SK-N-SH (cell line): Measurements from ENCODE around the gene GABRR1. TPM values are rescaled to one million over a fixed set of nuclear protein-coding genes. Genes with fewer than 3 reads are reported as not detected.

Source experiments
- CTCF ChIA-PET: fragments of 300-600, 350-600 bp; formaldehyde crosslinking; extraction: SDS; loops from one replicate; lab custom pipeline; 2021; lab: Yijun Ruan, JAX
- POLR2A ChIA-PET: fragments of 350-600 bp; sonication (Branson Sonifier 250); formaldehyde crosslinking; extraction: SDS; loops from one replicate; lab custom pipeline; 2020; ENCODE audit warnings: antibody characterized with exemption, inconsistent platforms; lab: Yijun Ruan, JAX
- DNase-seq: peaks from one replicate; pipeline ENCODE4 v3.0.0; 2012
- H2AFZ ChIP-seq: fragments of 200-600 bp; sonication (generic); 2 replicates; pipeline ENCODE4 v1.8.1; 2016; ENCODE audit warnings: antibody characterized with exemption, mild to moderate bottlenecking, low read depth
- H3F3A ChIP-seq: fragments of 200-600 bp; sonication (generic); replicated peaks from 2 replicates; pipeline ENCODE3; 2016; ENCODE audit warnings: antibody characterized with exemption, mild to moderate bottlenecking; ENCODE audit not compliant: insufficient read depth
- H3K27ac ChIP-seq, 2 experiments: fragments of 200-500 bp in 1 of 2; fragments of 200-600 bp in 1 of 2; sonication (Bioruptor generic) in 1 of 2; sonication (generic), shearing (Covaris generic) in 1 of 2; 2 replicates each; pipeline versions ENCODE4 v1.5.1 to v1.6.1; 2014 to 2016; ENCODE audit warnings: low read depth in 2 of 2, inconsistent platforms in 1 of 2, low read length in 1 of 2, mild to moderate bottlenecking in 1 of 2, mixed read lengths in 1 of 2
- H3K27me3 ChIP-seq: fragments of 200-600 bp; sonication (generic), shearing (Covaris generic); 2 replicates; pipeline ENCODE4 v1.6.1; 2016; ENCODE audit warnings: mixed run types; ENCODE audit not compliant: insufficient read depth
- H3K36me3 ChIP-seq, 2 experiments: fragments of 200-500 bp in 1 of 2; fragments of 200-600 bp in 1 of 2; sonication (Bioruptor generic) in 1 of 2; sonication (generic) in 1 of 2; replicated peaks in 1 of 2; 2 replicates each; pipeline versions ENCODE3 to v1.5.1; 2014 to 2016; ENCODE audit warnings: low read length in 1 of 2, mild to moderate bottlenecking in 1 of 2; ENCODE audit not compliant: insufficient read depth in 2 of 2, control insufficient read depth in 1 of 2
- H3K4me1 ChIP-seq, 2 experiments: fragments of 200-500 bp in 1 of 2; fragments of 200-600 bp in 1 of 2; sonication (Bioruptor generic) in 1 of 2; sonication (generic), shearing (Covaris generic) in 1 of 2; 2 replicates each; pipeline versions ENCODE4 v1.5.1 to v1.6.1; 2014 to 2016; ENCODE audit warnings: low read depth in 1 of 2, low read length in 1 of 2, mixed run types in 1 of 2; ENCODE audit not compliant: insufficient read depth in 2 of 2, control insufficient read depth in 1 of 2
- H3K4me2 ChIP-seq: fragments of 200-600 bp; sonication (generic), shearing (Covaris generic); 2 replicates; pipeline ENCODE4 v1.6.1; 2017; ENCODE audit warnings: mixed run types
- H3K4me3 ChIP-seq, 2 experiments: fragments of 200-500 bp in 1 of 2; fragments of 200-600 bp in 1 of 2; sonication (Bioruptor generic) in 1 of 2; sonication (generic), shearing (Covaris generic) in 1 of 2; 2 replicates each; pipeline versions ENCODE4 v1.5.1 to v1.8.1; 2014 to 2016; ENCODE audit warnings: low read depth in 2 of 2, inconsistent platforms in 1 of 2, low read length in 1 of 2, mild to moderate bottlenecking in 1 of 2, mixed read lengths in 1 of 2, moderate library complexity in 1 of 2
- H3K79me2 ChIP-seq: fragments of 200-600 bp; sonication (generic); 2 replicates; pipeline ENCODE4 v1.8.1; 2017; ENCODE audit warnings: mild to moderate bottlenecking; ENCODE audit not compliant: insufficient read depth
- H3K9ac ChIP-seq: fragments of 200-600 bp; sonication (generic); 2 replicates; pipeline ENCODE4 v1.6.1; 2017; ENCODE audit warnings: mixed run types
- H3K9me2 ChIP-seq: fragments of 200-600 bp; sonication (generic); 2 replicates; pipeline ENCODE4 v1.6.1; 2017; ENCODE audit warnings: mixed run types
- H3K9me3 ChIP-seq: fragments of 200-600 bp; sonication (generic); 2 replicates; pipeline ENCODE4 v1.6.1; 2017; ENCODE audit warnings: mixed run types, mild to moderate bottlenecking, moderate library complexity
- H4K20me1 ChIP-seq: fragments of 200-600 bp; sonication (generic); 2 replicates; pipeline ENCODE4 v1.6.1; 2017; ENCODE audit warnings: mild to moderate bottlenecking, mixed run types; ENCODE audit not compliant: insufficient read depth
- CHD2 ChIP-seq: fragments of 150-350 bp; IDR thresholded peaks from 2 replicates; pipeline ENCODE4 v1.6.1; 2018; ENCODE audit warnings: low read length; ENCODE audit not compliant: partially characterized antibody
- EP300 ChIP-seq, 2 experiments: IDR thresholded peaks; 2 replicates each; pipeline versions ENCODE4 v1.4.0 to v1.6.1; 2012; ENCODE audit warnings: borderline replicate concordance in 1 of 2, low read depth in 1 of 2, low read length in 1 of 2
- JUND ChIP-seq: IDR thresholded peaks from 2 replicates; pipeline ENCODE4 v1.4.0; 2012
- MEF2A ChIP-seq: IDR thresholded peaks from 2 replicates; pipeline ENCODE4 v1.4.0; 2012; ENCODE audit warnings: low read depth, borderline replicate concordance
- MXI1 ChIP-seq: IDR thresholded peaks from 2 replicates; pipeline ENCODE4 v1.6.1; 2012; ENCODE audit warnings: mild to moderate bottlenecking, low read depth, low read length, improper control_type of control experiment
- RAD21 ChIP-seq: IDR thresholded peaks from 2 replicates; pipeline ENCODE4 v1.6.1; 2012; ENCODE audit warnings: mild to moderate bottlenecking, low read length
- RFX5 ChIP-seq: IDR thresholded peaks from 2 replicates; pipeline ENCODE4 v1.6.1; 2012; ENCODE audit warnings: mild to moderate bottlenecking, improper control_type of control experiment, low read length
- RXRA ChIP-seq: IDR thresholded peaks from 2 replicates; pipeline ENCODE4 v1.4.0; 2012; ENCODE audit warnings: low read depth, mild to moderate bottlenecking, borderline replicate concordance
- TEAD4 ChIP-seq: IDR thresholded peaks from 2 replicates; pipeline ENCODE4 v1.4.0; 2012; ENCODE audit warnings: mild to moderate bottlenecking, borderline replicate concordance; ENCODE audit not compliant: insufficient read depth
- YY1 ChIP-seq: IDR thresholded peaks from 2 replicates; pipeline ENCODE4 v1.4.0; 2012; ENCODE audit warnings: low read depth, mild to moderate bottlenecking
- WGBS: methylation state at CpG from one replicate; pipeline ENCODE4 v1.1.6; 2017; ENCODE audit warnings: low lambda C conversion rate; 5-methylcytosine and 5-hydroxymethylcytosine counted together
- polyA plus RNA-seq, 3 experiments: library from polyadenylated mRNA; depleted of rRNA; stranded (reverse); fragments of >200 nt; gene quantifications; 2 replicates each; pipeline ENCODE4 v1.2.3, GENCODE V29; 2012
- TF ChIP-seq, protein P1 (sequence below): fragments of 150-350 bp; IDR thresholded peaks from 2 replicates; pipeline ENCODE4 v1.6.1; 2016; ENCODE audit warnings: mild to moderate bottlenecking, low read depth, low read length
- TF ChIP-seq, protein P2 (sequence below): IDR thresholded peaks from 2 replicates; pipeline ENCODE4 v1.4.0; 2012; ENCODE audit warnings: low read depth
- TF ChIP-seq, protein P3 (sequence below): IDR thresholded peaks from 2 replicates; pipeline ENCODE4 v1.4.0; 2012; ENCODE audit warnings: low read depth, borderline replicate concordance
- TF ChIP-seq, protein P4 (sequence below): IDR thresholded peaks from 2 replicates; pipeline ENCODE4 v1.6.1; 2012; ENCODE audit warnings: mild to moderate bottlenecking, low read depth, low read length, moderate library complexity
- TF ChIP-seq, protein P5 (sequence below): fragments of 200-600 bp; sonication (generic); IDR thresholded peaks from 2 replicates; pipeline ENCODE4 v1.6.1; 2017; ENCODE audit warnings: antibody characterized with exemption, mild to moderate bottlenecking, moderate library complexity

The GABRR1 gene
- polyA plus RNA-seq, 1 of the 3 experiments (the other 2 are of a cell fraction) = not detected

DNA sequence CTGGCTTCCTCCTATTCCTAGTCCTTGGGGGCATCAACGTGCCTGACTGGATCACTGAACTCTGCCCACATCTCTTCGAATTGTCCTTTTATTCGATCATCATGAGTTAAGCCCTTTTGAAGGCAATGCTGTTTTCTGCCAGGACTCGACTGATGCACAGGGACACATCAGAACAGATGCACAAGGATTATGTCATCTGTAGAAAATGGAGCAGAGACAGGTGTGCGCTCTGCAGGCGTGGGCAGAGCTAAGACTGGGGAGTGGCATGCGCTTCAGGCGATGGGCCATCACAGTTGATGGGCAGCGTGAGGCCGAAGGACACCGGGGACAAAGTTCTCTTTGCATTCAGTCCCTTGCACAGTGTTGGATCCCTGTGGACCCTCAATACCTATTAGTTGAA, 13.1 kb downstream of the GABRR1 start:
- Histone ChIP-seq H3K9me3 (no peaks in the 10 kb centered on the region), H3K79me2 (no peaks in the 10 kb centered on the region), H3K4me1 (peaks cover 0 to 5% of the 10 kb centered on the region in 2 experiments; a peak in 1 of 4 replicates), H3K4me2 (no peak overlapping the region), H3K27ac (no peak overlapping the region), H3F3A (no peaks in the 10 kb centered on the region), H3K4me3 (no peak overlapping the region), H4K20me1 (no peaks in the 10 kb centered on the region), H3K9ac (no peak overlapping the region), H2AFZ (no peak overlapping the region), H3K9me2 (no peaks in the 10 kb centered on the region), H3K36me3 (no peaks in the 10 kb centered on the region), H3K27me3 (no peaks in the 10 kb centered on the region)
- TF ChIP-seq YY1 (no peak), MXI1 (no peak), TEAD4 (no peak), RXRA (no peak), RAD21 (no peak), RFX5 (no peak), MEF2A (no peak)
- WGBS = 62% methylated on average over 11 of the region's 11 CpGs
- CTCF ChIA-PET = no interaction called here
- POLR2A ChIA-PET = no interaction called here
- no peak for DNase-seq

DNA sequence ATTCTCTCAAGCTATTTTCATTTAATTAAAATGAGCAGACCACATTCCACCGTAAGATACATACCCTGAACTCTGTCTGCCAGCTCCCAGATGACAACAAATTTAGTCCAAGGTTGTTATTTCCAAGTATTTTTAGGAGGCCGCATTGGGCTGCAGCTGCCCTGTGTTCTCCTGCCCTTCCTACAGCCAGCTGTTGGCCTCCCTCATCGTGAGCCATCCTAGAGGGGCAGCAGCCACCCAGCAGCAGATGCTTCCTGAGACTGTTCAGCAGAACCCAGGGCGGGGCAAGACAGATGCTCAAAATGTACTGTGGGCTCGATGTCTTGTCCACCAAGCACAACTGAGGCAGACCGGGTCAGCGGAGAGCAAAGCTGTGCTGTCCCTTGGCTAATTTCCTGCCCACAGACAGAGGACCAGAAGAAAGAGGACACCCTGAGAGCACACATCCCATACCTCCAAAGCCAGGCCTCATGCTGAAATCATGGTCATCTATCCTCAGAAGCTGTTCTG, 16.4 kb downstream of the GABRR1 start:
- Histone ChIP-seq H3F3A (no peaks in the 10 kb centered on the region), H3K9me2 (no peaks in the 10 kb centered on the region), H3K4me1 (no peaks in the 10 kb centered on the region), H3K4me2 (no peak overlapping the region), H3K9ac (no peak overlapping the region), H3K36me3 (no peaks in the 10 kb centered on the region), H3K4me3 (no peak overlapping the region), H3K27ac (no peak overlapping the region), H4K20me1 (no peaks in the 10 kb centered on the region), H3K79me2 (no peaks in the 10 kb centered on the region), H2AFZ (no peak overlapping the region), H3K27me3 (no peaks in the 10 kb centered on the region), H3K9me3 (0 out of 2 replicates have a peak, but pooled peaks cover 1% of the 10 kb centered on the region)
- DNase-seq = no peak
- 53% methylated on average over 4 of the region's 7 CpGs for WGBS
- TF ChIP-seq EP300 (IDR thresholded peaks at IDR 0.05; ENCODE audit: borderline replicate concordance in 1 of 2, low read depth in 1 of 2, low read length in 1 of 2) (no peak), RXRA (no peak), CHD2 (no peak), JUND (no peak), MEF2A (no peak)
- TF ChIP-seq, protein P1, sequence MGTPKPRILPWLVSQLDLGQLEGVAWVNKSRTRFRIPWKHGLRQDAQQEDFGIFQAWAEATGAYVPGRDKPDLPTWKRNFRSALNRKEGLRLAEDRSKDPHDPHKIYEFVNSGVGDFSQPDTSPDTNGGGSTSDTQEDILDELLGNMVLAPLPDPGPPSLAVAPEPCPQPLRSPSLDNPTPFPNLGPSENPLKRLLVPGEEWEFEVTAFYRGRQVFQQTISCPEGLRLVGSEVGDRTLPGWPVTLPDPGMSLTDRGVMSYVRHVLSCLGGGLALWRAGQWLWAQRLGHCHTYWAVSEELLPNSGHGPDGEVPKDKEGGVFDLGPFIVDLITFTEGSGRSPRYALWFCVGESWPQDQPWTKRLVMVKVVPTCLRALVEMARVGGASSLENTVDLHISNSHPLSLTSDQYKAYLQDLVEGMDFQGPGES = no peak
- TF ChIP-seq, protein P2, sequence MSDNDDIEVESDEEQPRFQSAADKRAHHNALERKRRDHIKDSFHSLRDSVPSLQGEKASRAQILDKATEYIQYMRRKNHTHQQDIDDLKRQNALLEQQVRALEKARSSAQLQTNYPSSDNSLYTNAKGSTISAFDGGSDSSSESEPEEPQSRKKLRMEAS = no peak
- TF ChIP-seq, protein P3, sequence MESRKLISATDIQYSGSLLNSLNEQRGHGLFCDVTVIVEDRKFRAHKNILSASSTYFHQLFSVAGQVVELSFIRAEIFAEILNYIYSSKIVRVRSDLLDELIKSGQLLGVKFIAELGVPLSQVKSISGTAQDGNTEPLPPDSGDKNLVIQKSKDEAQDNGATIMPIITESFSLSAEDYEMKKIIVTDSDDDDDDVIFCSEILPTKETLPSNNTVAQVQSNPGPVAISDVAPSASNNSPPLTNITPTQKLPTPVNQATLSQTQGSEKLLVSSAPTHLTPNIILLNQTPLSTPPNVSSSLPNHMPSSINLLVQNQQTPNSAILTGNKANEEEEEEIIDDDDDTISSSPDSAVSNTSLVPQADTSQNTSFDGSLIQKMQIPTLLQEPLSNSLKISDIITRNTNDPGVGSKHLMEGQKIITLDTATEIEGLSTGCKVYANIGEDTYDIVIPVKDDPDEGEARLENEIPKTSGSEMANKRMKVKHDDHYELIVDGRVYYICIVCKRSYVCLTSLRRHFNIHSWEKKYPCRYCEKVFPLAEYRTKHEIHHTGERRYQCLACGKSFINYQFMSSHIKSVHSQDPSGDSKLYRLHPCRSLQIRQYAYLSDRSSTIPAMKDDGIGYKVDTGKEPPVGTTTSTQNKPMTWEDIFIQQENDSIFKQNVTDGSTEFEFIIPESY = no peak
- TF ChIP-seq, protein P4, sequence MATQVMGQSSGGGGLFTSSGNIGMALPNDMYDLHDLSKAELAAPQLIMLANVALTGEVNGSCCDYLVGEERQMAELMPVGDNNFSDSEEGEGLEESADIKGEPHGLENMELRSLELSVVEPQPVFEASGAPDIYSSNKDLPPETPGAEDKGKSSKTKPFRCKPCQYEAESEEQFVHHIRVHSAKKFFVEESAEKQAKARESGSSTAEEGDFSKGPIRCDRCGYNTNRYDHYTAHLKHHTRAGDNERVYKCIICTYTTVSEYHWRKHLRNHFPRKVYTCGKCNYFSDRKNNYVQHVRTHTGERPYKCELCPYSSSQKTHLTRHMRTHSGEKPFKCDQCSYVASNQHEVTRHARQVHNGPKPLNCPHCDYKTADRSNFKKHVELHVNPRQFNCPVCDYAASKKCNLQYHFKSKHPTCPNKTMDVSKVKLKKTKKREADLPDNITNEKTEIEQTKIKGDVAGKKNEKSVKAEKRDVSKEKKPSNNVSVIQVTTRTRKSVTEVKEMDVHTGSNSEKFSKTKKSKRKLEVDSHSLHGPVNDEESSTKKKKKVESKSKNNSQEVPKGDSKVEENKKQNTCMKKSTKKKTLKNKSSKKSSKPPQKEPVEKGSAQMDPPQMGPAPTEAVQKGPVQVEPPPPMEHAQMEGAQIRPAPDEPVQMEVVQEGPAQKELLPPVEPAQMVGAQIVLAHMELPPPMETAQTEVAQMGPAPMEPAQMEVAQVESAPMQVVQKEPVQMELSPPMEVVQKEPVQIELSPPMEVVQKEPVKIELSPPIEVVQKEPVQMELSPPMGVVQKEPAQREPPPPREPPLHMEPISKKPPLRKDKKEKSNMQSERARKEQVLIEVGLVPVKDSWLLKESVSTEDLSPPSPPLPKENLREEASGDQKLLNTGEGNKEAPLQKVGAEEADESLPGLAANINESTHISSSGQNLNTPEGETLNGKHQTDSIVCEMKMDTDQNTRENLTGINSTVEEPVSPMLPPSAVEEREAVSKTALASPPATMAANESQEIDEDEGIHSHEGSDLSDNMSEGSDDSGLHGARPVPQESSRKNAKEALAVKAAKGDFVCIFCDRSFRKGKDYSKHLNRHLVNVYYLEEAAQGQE = no peak
- TF ChIP-seq, protein P5, sequence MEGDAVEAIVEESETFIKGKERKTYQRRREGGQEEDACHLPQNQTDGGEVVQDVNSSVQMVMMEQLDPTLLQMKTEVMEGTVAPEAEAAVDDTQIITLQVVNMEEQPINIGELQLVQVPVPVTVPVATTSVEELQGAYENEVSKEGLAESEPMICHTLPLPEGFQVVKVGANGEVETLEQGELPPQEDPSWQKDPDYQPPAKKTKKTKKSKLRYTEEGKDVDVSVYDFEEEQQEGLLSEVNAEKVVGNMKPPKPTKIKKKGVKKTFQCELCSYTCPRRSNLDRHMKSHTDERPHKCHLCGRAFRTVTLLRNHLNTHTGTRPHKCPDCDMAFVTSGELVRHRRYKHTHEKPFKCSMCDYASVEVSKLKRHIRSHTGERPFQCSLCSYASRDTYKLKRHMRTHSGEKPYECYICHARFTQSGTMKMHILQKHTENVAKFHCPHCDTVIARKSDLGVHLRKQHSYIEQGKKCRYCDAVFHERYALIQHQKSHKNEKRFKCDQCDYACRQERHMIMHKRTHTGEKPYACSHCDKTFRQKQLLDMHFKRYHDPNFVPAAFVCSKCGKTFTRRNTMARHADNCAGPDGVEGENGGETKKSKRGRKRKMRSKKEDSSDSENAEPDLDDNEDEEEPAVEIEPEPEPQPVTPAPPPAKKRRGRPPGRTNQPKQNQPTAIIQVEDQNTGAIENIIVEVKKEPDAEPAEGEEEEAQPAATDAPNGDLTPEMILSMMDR = no peak
- ChIA-PET POLR2A (no interaction called here), CTCF (no interaction called here)
